B cell (primary cell): ENCODE data around the gene STAU1.

Experiments used
- EZH2 ChIP-seq: IDR thresholded peaks from 2 replicates; pipeline ENCODE4 v1.6.1; 2012; ENCODE audit warnings: borderline replicate concordance, low read depth, mild to moderate bottlenecking, moderate library complexity, low read length; ENCODE audit not compliant: insufficient read depth, poor library complexity, severe bottlenecking
- TF ChIP-seq, protein P1 (sequence below): fragments of 200-600 bp; IDR thresholded peaks from one replicate; pipeline ENCODE4 v1.8.0; 2022; ENCODE audit warnings: antibody characterized with exemption, mild to moderate bottlenecking

DNA sequence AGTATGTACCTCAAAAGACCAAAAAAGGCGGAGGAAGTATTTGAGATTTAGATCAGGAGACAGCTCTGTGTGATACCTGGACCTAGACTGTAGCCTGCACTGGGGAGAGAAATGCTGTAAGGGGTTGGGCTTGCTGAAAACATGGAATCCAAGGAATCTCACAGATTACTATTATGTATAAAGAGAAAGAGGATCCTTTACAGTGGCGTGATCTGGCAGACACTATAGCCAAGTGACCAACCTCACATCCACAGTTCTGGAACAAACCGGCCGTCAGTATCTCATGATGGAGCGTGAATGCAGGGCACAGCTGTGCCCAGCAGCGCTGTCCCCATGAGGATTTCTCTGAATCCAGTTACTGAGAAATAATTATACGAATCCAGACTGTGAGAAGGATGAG lies 43.3 kb upstream of the STAU1 start:
- no peak for TF ChIP-seq EZH2
- TF ChIP-seq, protein P1, sequence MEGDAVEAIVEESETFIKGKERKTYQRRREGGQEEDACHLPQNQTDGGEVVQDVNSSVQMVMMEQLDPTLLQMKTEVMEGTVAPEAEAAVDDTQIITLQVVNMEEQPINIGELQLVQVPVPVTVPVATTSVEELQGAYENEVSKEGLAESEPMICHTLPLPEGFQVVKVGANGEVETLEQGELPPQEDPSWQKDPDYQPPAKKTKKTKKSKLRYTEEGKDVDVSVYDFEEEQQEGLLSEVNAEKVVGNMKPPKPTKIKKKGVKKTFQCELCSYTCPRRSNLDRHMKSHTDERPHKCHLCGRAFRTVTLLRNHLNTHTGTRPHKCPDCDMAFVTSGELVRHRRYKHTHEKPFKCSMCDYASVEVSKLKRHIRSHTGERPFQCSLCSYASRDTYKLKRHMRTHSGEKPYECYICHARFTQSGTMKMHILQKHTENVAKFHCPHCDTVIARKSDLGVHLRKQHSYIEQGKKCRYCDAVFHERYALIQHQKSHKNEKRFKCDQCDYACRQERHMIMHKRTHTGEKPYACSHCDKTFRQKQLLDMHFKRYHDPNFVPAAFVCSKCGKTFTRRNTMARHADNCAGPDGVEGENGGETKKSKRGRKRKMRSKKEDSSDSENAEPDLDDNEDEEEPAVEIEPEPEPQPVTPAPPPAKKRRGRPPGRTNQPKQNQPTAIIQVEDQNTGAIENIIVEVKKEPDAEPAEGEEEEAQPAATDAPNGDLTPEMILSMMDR: no peak
